ENCODE measurements around the gene LRRC75A. TPM values are rescaled to one million over a fixed set of nuclear protein-coding genes. Genes with fewer than 3 reads are reported as not detected.

Gene LRRC75A
- total and polyA plus RNA-seq, 2 of the 8 experiments (the other 6 are each of a cell fraction or from before 2014, with no cell fraction given) = 9.7 to 9.9 TPM

DNA sequence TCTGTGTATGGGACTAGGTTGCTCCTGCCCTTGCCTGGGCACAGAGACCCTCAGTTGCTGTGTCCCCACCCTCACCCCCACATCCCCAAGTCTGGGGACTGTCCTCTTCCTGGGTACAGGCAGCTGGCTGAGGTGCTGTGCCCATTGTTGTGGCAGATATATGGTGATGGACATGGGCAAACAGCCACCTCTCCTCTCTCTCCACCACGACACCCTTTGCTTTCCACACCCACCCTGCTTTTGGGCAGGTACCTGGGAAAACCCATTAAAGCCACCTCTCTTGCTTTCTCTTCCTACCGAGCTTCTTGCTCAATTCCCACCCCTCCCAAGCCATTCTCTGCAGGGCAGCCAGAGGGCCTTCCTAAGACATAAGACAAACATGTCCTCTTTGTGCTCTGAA is 54.9 kb downstream of the LRRC75A start:
- DNase-seq (ENCODE audit: low read depth in 1 of 2, low spot score in 2 of 2) (no peak), FAIRE-seq (no peak)
- Histone ChIP-seq H3K9ac (replicated peaks in 1 of 4; ENCODE audit: extremely low read depth in 1 of 4, low read depth in 3 of 4, low read length in 3 of 4) (no peak overlapping the region), H2BK20ac (ENCODE audit: low read length) (no peak overlapping the region; the same call in 1 of the 2 replicates), H3K4ac (replicated peaks; ENCODE audit: insufficient read length, low read depth, low read length) (peak overlapping the region; percentile 63), H3K36me3 (ENCODE audit: control insufficient read depth in 2 of 4, insufficient read depth in 4 of 4, low read length in 3 of 4) (peaks cover 14 to 27% (median 24%) of the 10 kb centered on the region in 4 experiments), H2BK12ac (ENCODE audit: low read depth, low read length) (peak overlapping the region; percentile 62; the same call in 1 of the 2 replicates), H3K27ac (ENCODE audit: low read depth, low read length) (no peak overlapping the region), H3K79me1 (ENCODE audit: low read depth, low read length) (peaks cover 4% of the 10 kb centered on the region; the same call in 1 of the 2 replicates), H4K91ac (replicated peaks; ENCODE audit: insufficient read length, low read length) (no peak overlapping the region), H2AFZ (ENCODE audit: low read length) (no peak overlapping the region), H2AK5ac (ENCODE audit: low read depth, low read length) (peak overlapping the region; percentile 88; the same call in 1 of the 2 replicates), H3K4me1 (replicated peaks in 1 of 4; ENCODE audit: control insufficient read depth in 3 of 4, insufficient read depth in 4 of 4, low read length in 3 of 4) (peaks cover 4 to 23% (median 13%) of the 10 kb centered on the region in 4 experiments), H3K56ac (replicated peaks; ENCODE audit: insufficient read length, low read depth, low read length) (no peak overlapping the region), H3K23ac (ENCODE audit: insufficient read length) (no peak overlapping the region), H4K5ac (ENCODE audit: insufficient read length, low read depth, low read length) (no peak overlapping the region), H2BK5ac (ENCODE audit: low read depth, low read length) (peak overlapping the region; percentile 7; the same call in 1 of the 2 replicates), H4K8ac (ENCODE audit: extremely low read depth, insufficient read depth, low read length) (peak overlapping the region; percentile 70), H3K27me3 (replicated peaks in 1 of 4; ENCODE audit: control insufficient read depth in 3 of 4, extremely low read depth in 1 of 4, insufficient read depth in 3 of 4, low read length in 3 of 4) (no peaks in the 10 kb centered on the region), H3K14ac (ENCODE audit: insufficient read length) (no peak overlapping the region), H3K4me3 (ENCODE audit: extremely low read depth in 1 of 4, insufficient read depth in 2 of 4, low read depth in 3 of 4, low read length in 4 of 4) (no peak overlapping the region), H3K18ac (ENCODE audit: extremely low read depth, low read length) (peak overlapping the region; percentile 24; the same call in 1 of the 2 replicates), H3K9me3 (ENCODE audit: insufficient read depth in 2 of 2, low read depth in 1 of 2, low read length in 1 of 2) (no peaks in the 10 kb centered on the region), H4K20me1 (replicated peaks in 1 of 2; ENCODE audit: control insufficient read depth in 1 of 2, insufficient read depth in 2 of 2, low read length in 2 of 2) (peaks cover 0 to 12% of the 10 kb centered on the region in 2 experiments), H2BK15ac (ENCODE audit: low read length) (0 out of 2 replicates have a peak overlapping the region, but pooled peaks have one; percentile 75), H3K79me2 (ENCODE audit: control insufficient read depth in 1 of 2, insufficient read depth in 2 of 2, low read length in 2 of 2) (peaks cover 3 to 17% of the 10 kb centered on the region in 2 experiments; a peak in 2 of 4 replicates), H3K4me2 (ENCODE audit: insufficient read depth in 1 of 2, low read depth in 2 of 2, low read length in 2 of 2) (no peak overlapping the region), H2BK120ac (replicated peaks; ENCODE audit: low read depth, low read length) (no peak overlapping the region), H3K23me2 (ENCODE audit: low read depth, low read length) (peaks cover 14% of the 10 kb centered on the region)
- ChIA-PET POLR2A (ENCODE audit: partially characterized antibody) (interaction anchor here (0.8 to 9.3 kb wide), 8 partner anchors 8 to 85 kb away, joined by 3 to 204 read pairs (median 22); partner anchors contain the start of genes CENPV, TRPV2 and UBB), CTCF (ENCODE audit: partially characterized antibody) (interaction anchor here (0.5 to 3.2 kb wide), 8 partner anchors 10 to 86 kb away, joined by 3 to 16 read pairs (median 4); no protein-coding TSS in a partner anchor)
- TF ChIP-seq JUND (IDR thresholded peaks at IDR 0.05; ENCODE audit: low read length) (no peak), RNF2 (IDR thresholded peaks at IDR 0.05; ENCODE audit: borderline replicate concordance, low read depth, low read length, missing control alignments, poor library complexity, severe bottlenecking) (no peak), CTCF (IDR thresholded peaks at IDR 0.05; ENCODE audit: control extremely low read depth in 1 of 3, insufficient read depth in 1 of 3, low read depth in 1 of 3, low read length in 3 of 3) (no peak), ZNF274 (IDR thresholded peaks at IDR 0.05; ENCODE audit: borderline replicate concordance, extremely low read depth, low read length) (no peak), JUN (IDR thresholded peaks at IDR 0.05; ENCODE audit: low read depth, low read length) (no peak), EZH2 (IDR thresholded peaks at IDR 0.05; ENCODE audit: low read depth, low read length, severe bottlenecking) (no peak)
- 83% methylated on average over 2 of the region's 2 CpGs; no CpG with 5 or more reads in 1 of the 2 experiments for WGBS, 2 experiments (ENCODE audit: extremely low coverage in 1 of 2, insufficient coverage in 1 of 2, insufficient read length in 1 of 2, insufficient replicate concordance in 2 of 2, low coverage in 1 of 2, low lambda C conversion rate in 2 of 2, missing lambda C conversion rate in 1 of 2)

Data from H1 (cell line).